Right renal cortex interstitium (tissue), 3 donors: ENCODE results near the gene ZBED1. TPM values are rescaled to one million over a fixed set of nuclear protein-coding genes. Genes with fewer than 3 reads are reported as not detected.
"Not testable (repeated sequence)": the region's sequence is repeated elsewhere in the genome, so short reads cannot be mapped to it uniquely, and the experiment has no call there.

Experiments
- DNase-seq, 3 donors: peaks; one replicate each; pipeline ENCODE4 v3.0.0-alpha.2; 2013; ENCODE audit warnings: low read depth in 3 of 3, low spot score in 2 of 3
- polyA plus RNA-seq, 3 donors: library from polyadenylated mRNA; unstranded; fragments of 120-200 nt; gene quantifications; one replicate each; pipeline ENCODE4 v1.2.1, GENCODE V29; 2013; ENCODE audit not compliant: insufficient read length in 3 of 3

Gene ZBED1
- polyA plus RNA-seq, 3 donors = 41.5 to 45.9 (median 44.4) TPM

DNA sequence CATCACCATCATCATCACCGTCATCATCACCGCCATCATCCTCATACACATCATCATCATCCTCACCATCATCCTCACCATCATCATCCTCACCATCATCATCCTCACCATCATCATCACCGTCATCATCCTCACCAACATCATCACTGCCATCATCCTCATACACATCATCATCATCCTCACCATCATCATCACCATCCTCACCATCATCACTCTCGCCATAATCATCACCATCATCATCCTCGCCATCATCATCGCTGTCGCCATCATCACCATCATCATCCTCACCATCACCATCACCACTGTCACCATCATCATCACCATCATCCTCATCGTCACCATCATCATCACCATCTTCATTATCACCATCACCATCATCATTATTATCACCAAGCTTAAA, 19.8 kb upstream of the ZBED1 start:
- no peak for DNase-seq

DNA sequence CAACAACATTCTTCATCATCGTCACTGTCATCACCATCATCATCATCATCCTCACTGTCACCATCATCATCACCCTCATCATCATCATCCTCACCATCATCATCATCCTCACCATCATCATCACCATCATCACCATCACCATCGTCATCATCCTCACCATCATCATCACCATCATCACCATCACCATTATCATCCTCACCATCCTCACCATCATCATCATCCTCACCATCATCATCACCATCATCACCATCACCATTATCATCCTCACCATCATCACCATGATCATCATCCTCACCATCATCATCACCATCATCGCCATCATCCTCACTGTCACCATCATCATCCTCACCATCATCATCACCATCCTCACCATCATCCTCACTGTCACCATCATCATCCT, 18.9 kb upstream of the ZBED1 start:
- DNase-seq = not testable (repeated sequence)

GRCh38 chrX:2517055-2517454, 16.3 kb upstream of the ZBED1 start:
- no peak for DNase-seq

DNA sequence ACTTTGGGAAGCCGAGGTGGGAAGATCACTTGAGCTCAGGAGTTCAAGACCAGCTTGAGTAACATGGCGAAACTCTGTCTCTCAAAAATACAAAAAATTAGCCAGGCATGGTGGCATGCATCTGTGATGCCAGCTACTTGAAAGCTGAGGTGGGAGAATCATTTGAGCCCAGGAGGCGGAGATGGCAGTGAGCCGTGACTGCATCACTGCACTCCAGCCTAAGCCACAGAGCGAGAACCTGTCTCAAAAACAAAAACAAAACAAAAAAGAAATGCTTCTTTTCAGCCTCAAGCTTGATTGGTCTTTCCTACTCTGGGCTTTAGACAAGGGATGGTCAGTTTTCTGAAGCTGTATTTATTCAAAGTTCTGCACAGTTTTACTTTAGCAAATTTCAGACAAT, 15.8 kb upstream of the ZBED1 start:
- DNase-seq = no peak

DNA sequence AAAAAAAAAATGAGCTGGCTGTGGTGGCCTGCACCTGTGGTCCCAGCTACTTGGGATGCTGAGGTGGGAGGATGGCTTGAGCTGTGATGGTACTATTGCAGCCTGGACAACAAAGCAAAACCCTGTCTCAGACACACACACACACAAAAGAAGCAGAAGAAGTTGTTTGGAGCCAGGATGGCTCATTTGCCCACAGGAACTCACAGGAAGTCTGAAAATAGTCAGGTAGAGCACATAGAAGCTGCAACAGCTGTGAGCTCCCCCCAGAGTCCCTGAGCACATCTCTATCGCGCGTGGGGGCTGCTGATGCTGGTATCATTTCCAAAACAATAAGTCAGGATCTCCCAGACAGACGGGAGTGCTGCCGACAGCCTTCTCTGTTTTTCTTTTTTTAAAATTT, 13.4 kb upstream of the ZBED1 start:
- DNase-seq = no peak

- DNase-seq = no peak
Measured at GRCh38 chrX:2513121-2513664, 12.4 kb upstream of the ZBED1 start.

- DNase-seq = no peak
Measured at GRCh38 chrX:2512501-2512900, 11.7 kb upstream of the ZBED1 start.

GRCh38 chrX:2511326-2511725, 10.6 kb upstream of the ZBED1 start:
- DNase-seq = no peak

DNA sequence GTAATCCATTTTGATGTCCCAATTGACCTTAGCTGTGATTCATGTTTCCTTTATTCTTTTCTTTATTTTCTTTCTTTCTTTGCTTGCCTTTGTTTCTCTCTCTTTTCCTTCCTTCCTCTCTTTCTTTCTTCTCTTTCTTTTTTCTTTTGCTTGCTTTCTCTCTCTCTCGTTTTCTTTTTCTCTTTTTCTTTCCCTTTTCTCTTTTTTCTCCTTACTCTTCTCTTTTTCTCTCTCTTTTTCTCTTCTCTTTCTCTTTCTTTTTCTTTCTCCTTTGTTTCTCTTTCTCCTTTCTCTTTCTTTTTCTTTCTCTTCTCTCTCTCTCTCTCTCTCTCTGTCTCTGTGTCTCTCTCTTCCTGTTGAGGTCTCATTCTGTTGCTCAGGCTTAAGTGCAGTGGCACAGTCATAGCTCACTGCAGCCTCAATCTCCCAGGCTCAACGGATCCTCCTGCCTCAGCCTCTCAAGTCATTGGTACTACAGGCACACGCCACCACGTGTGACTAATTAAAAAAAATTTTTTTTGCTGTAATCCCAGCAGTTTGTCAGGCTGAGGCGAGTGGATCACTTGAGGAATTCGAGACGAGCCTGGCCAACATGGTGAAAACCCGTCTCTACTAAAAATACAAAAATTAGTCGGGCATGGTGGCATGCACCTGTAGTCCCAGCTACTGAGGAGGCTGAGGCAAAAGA, 8.0 kb upstream of the ZBED1 start:
- no peak for DNase-seq

DNA sequence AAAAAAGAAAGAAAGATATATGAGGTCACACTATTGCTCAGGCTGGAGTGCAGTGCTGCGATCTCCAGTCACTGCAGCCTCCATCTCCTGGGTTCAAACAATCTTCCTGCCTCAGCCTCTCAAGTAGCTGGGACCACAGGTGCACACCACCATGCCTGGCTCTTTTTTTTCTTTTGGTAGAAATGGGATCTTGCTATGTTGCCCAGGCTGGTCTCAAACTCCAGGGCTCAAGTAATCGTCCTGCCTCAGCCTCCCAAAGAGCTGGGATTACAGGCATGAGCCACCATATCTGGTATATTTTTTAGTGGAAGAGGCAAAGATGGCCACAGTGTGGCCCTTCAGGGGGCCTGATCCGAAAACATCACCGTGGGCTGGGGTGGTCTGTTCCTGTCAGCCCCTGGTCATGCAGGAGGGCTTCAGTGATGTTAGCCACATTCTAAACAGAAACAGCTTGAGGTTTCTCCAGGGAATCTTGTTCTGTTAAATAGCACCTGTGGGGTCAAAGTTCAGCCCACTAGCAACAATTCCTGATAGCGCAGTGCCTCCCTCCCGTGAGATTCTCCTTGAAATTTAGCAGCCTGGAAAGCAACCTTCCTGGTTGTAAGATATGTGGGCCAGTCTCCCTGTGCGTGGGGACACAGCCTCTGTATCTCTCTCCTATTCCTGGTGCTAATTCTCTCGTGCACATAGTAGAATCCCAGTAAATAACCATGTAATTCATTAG, 7.3 kb upstream of the ZBED1 start:
- no peak for DNase-seq

DNA sequence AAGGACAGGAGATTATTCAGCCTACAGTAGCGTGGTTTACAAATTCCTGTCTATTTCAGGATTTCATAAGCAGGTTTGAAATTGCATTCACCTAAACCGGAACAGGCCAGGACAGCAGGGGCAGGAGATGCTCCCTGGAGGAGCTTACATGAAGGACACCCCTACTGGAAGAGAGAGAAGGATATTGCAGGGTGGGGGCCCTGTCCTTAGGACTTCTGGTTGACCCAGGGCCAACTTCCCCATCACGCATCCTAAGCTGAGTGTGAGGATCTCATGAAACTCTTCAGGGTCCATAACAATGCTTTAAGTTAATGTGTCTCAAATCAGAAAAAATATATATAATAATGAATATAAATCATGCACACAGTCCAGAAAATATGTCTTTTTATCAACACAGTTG, 6.4 kb upstream of the ZBED1 start:
- no peak for DNase-seq

GRCh38 chrX:2505341-2505740, 4.6 kb upstream of the ZBED1 start:
- not testable (repeated sequence) for DNase-seq

- no peak for DNase-seq
Measured at GRCh38 chrX:2504706-2505332, 4.0 kb upstream of the ZBED1 start.

- DNase-seq = no peak
Measured at GRCh38 chrX:2503591-2504500, 3.1 kb upstream of the ZBED1 start.

- DNase-seq = no peak
Measured at GRCh38 chrX:2502668-2503519, 2.1 kb upstream of the ZBED1 start.

DNA sequence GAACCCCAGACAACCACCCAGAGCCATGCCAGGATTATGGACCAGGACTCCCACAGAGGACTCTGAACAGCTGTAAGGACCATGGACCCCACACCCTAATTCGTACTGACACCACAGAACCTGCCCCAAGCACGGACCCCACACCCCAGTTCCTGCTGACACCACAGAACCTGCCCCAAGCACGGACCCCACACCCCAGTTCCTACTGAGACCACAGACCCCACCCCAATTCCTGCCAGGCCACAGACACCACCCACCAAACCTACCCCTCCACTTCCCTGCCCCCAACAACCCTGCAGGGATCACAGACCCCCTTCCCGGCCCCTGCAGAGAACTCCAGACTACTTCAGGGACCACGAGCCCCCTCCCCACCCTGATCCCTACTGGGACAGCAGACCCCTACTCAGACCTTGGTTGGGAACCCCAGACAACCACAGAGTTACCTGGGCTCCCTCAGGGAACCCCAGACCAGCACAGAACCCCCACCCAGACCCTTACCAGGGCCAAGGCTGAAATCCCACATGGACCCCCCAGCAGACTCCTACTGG, 1.4 kb upstream of the ZBED1 start:
- no peak for DNase-seq

DNA sequence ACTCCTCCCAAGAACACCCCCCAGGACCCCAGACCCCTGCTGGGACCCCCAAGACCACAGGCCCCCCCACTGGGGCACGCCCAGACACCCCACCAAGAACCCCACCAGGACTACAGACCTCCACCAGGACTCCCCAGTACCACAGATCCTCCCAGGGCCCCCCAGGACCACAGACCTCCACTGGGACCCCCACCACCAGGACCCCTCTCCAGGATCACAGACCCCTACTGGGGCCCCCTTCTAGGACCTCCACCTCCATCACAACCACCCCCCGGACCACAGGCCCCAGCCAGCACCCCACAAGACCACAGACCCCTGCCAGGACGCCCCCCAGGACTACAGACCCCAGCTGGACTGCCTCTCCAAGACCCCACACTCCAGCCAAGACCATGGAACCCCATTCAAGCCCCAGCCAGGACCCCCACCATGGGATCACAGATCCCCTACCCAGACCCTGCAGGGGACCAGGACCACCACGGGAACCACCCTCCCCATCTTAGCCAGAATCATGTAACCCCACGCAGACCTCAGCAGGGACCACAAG, 855 bp upstream of the ZBED1 start:
- no peak for DNase-seq

- no peak for DNase-seq
Measured at GRCh38 chrX:2500091-2500802, 529 bp downstream of the ZBED1 start.

DNA sequence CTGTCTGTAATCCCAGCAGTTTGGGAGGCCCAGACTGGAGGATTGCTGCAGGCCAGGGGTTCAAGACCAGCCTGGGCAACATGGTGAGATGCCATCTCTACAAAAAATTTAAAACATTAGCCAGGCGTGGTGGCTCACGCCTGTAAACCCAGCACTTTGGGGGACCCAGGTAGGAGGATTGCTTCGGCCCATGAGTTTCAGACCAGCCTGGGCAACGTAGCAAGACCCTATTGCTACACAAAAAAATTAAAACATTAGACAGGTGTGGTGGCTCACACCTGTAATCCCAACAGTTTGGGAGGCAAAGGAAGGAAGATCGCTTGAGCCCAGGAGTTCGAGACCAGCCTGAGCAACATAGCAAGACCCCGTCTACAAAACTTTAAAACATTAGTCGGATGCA, 1.3 kb downstream of the ZBED1 start:
- DNase-seq = no peak
